Naive thymus-derived CD4-positive, alpha-beta T cell (primary cell): ENCODE data around the gene NRIP1. TPM values are rescaled to one million over a fixed set of nuclear protein-coding genes. Genes with fewer than 3 reads are reported as not detected.

Experiments
- ATAC-seq: fragments of 150-1000 bp; cut with Tn5 transposase; 2 replicates; pipeline ENCODE4 v1.10.0; 2021; ENCODE audit warnings: mild to moderate bottlenecking, moderate library complexity
- CTCF ChIA-PET: fragments of 350-600 bp; sonication (Branson Sonifier 250); formaldehyde crosslinking; loops from one replicate; lab custom pipeline; 2021; ENCODE audit warnings: antibody characterized with exemption; lab: Charles Lee
- POLR2A ChIA-PET: fragments of 350-600 bp; sonication (Branson Sonifier 250); formaldehyde crosslinking; loops from one replicate; lab custom pipeline; 2021; ENCODE audit warnings: antibody characterized with exemption, inconsistent platforms; lab: Charles Lee
- DNase-seq, 9 donors: peaks; one replicate each; pipeline versions ENCODE4 v3.0.0 to v3.0.0-alpha.2; 2020 to 2022; ENCODE audit warnings: mixed read lengths in 1 of 9
- H3K27ac ChIP-seq: one replicate; pipeline ENCODE4 v1.7.0; 2013; ENCODE audit warnings: mild to moderate bottlenecking, low read depth, low read length, moderate library complexity
- H3K27me3 ChIP-seq, 2 donors: one replicate each; pipeline ENCODE4 v1.7.0; 2013; ENCODE audit warnings: low read length in 2 of 2, mild to moderate bottlenecking in 2 of 2, moderate library complexity in 2 of 2; ENCODE audit not compliant: control insufficient read depth in 2 of 2, insufficient read depth in 2 of 2
- H3K36me3 ChIP-seq, 3 experiments: 1 replicate in 2 of 3; 2 replicates in 1 of 3; pipeline ENCODE4 v1.7.0; 2013; ENCODE audit warnings: low read length in 3 of 3, mild to moderate bottlenecking in 3 of 3, moderate library complexity in 1 of 3; ENCODE audit not compliant: insufficient read depth in 3 of 3, control insufficient read depth in 2 of 3
- H3K4me1 ChIP-seq, 2 donors: one replicate each; pipeline ENCODE4 v1.7.0; 2013; ENCODE audit warnings: low read length in 2 of 2, mild to moderate bottlenecking in 2 of 2, moderate library complexity in 1 of 2; ENCODE audit not compliant: control insufficient read depth in 2 of 2, insufficient read depth in 2 of 2
- H3K4me3 ChIP-seq: 2 replicates; pipeline ENCODE4 v1.7.0; 2013; ENCODE audit warnings: mild to moderate bottlenecking, low read length
- H3K9me3 ChIP-seq, 3 experiments: 1 replicate in 2 of 3; 2 replicates in 1 of 3; pipeline ENCODE4 v1.7.0; 2013; ENCODE audit warnings: low read length in 3 of 3; ENCODE audit not compliant: control insufficient read depth in 2 of 3
- H3K27ac Mint-ChIP-seq, 9 donors: one replicate each; pipeline ENCODE4 v1.8.0; 2020 to 2022; ENCODE audit warnings: mixed read lengths in 9 of 9, mild to moderate bottlenecking in 8 of 9, moderate library complexity in 5 of 9, inconsistent platforms in 2 of 9
- H3K27me3 Mint-ChIP-seq, 5 donors: one replicate each; pipeline ENCODE4 v1.8.0; 2021 to 2022; ENCODE audit warnings: mixed read lengths in 5 of 5, mild to moderate bottlenecking in 1 of 5
- H3K36me3 Mint-ChIP-seq, 5 donors: one replicate each; pipeline ENCODE4 v1.8.0; 2020 to 2022; ENCODE audit warnings: mixed read lengths in 5 of 5, mild to moderate bottlenecking in 3 of 5, inconsistent platforms in 1 of 5
- H3K4me1 Mint-ChIP-seq, 7 donors: one replicate each; pipeline ENCODE4 v1.8.0; 2020 to 2022; ENCODE audit warnings: mixed read lengths in 7 of 7, mild to moderate bottlenecking in 3 of 7, inconsistent platforms in 1 of 7
- H3K4me3 Mint-ChIP-seq, 10 donors: one replicate each; pipeline ENCODE4 v1.8.0; 2020 to 2022; ENCODE audit warnings: mild to moderate bottlenecking in 10 of 10, mixed read lengths in 10 of 10, moderate library complexity in 6 of 10, inconsistent platforms in 2 of 10
- H3K9me3 Mint-ChIP-seq, 11 donors: one replicate each; pipeline ENCODE4 v1.8.0; 2020 to 2022; ENCODE audit warnings: mixed read lengths in 11 of 11, mild to moderate bottlenecking in 4 of 11, inconsistent platforms in 1 of 11, moderate library complexity in 1 of 11
- intact Hi-C, 2 donors: fragments of 100-400 bp; cut with micrococcal nuclease; formaldehyde crosslinking; loops; one replicate each; pipeline ENCODE4 v1.15.1; 2023
- polyA plus RNA-seq, 2 donors: library from polyadenylated mRNA; unstranded; fragments of 300-500 nt; fragmentation: Illumina TruSeq; gene quantifications; one replicate each; pipeline ENCODE4 v1.2.3, GENCODE V29; 2021
- total RNA-seq, 6 experiments: library from RNA in 5 of 6; stranded (reverse) in 5 of 6; gene quantifications; 1 replicate in 5 of 6; 2 replicates in 1 of 6; pipeline ENCODE4 v1.2.3 and lab custom pipeline; 2021 to 2026

Gene NRIP1
- total and polyA plus RNA-seq, 7 experiments from 2014 or later: 13.8 to 42.6 (median 35.2) TPM

DNA sequence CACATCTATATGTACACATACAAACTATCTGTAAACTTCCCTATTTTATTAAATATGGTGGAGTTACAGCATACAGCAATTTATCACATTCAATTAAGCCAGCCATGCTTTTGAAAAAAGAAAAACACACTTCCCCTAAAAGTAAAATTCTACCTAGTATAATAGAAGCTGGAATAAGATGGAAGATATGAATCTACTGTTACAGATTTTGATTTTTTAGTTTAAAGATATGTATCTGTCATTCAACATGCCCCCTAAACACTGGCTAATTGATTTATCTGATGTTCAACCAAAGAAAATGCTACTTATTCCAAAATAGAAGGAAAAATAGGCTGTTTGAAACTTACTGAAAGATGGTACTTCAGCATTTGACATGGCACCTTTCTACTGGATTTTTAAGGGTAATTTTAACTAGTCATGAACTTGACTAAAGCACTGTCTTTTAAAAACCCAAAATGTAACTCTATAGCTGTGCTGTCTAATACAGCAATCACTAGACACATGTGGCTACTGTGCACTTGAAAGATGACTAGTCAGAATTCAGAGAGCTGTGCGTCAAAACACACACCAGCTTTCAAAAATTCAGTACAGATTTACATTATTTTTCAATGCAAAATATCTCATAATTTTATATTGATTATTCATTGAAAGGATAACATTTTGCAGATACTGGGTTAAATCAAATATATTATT is 25.0 kb downstream of the NRIP1 start:
- Histone ChIP-seq H3K27ac (no peak overlapping the region), H3K27me3 (no peaks in the 10 kb centered on the region), H3K36me3 (peaks cover 0 to 8% (median 0%) of the 10 kb centered on the region in 3 experiments), H3K4me1 (peaks cover 0 to 3% of the 10 kb centered on the region in 2 donors), H3K9me3 (no peaks in the 10 kb centered on the region), H3K4me3 (no peak overlapping the region)
- Mint-ChIP-seq H3K36me3 (peaks cover 6 to 54% (median 35%) of the 10 kb centered on the region in 5 donors), H3K27ac (no peak overlapping the region), H3K27me3 (no peaks in the 10 kb centered on the region), H3K4me3 (no peak overlapping the region), H3K4me1 (peaks cover 4 to 61% (median 39%) of the 10 kb centered on the region in 7 donors), H3K9me3 (peaks cover 0 to 7% (median 3%) of the 10 kb centered on the region in 11 donors)
- intact Hi-C loops: loop anchor here (2.0 to 5.0 kb wide), 2 partner anchors 13 to 77 kb away; no protein-coding TSS in a partner anchor
- POLR2A ChIA-PET: no interaction called here
- CTCF ChIA-PET: no interaction called here
- ATAC-seq: no peak
- DNase-seq: no peak

DNA sequence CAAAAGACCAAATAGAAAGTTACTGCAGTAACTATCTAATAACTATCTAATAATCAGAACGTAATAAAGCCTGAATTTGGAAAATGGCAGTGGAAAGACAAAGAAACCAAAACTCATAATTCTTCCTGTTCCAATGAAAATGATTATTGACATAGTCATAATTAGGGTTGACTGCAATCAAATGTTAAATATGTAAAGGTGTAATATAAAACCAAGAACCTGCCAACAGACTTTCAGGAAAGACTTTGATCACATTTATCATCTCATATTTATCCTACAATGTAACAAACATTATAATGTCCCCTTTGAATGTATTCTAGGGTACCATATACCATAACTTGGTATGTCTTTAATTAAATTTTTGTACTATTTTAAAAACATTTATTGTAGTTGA is 26.9 kb downstream of the NRIP1 start:
- H3K9me3 ChIP-seq: no peaks in the 10 kb centered on the region
- H3K9me3 Mint-ChIP-seq: peaks cover 0 to 5% (median 3%) of the 10 kb centered on the region in 11 donors
- intact Hi-C loops: loop anchor here in 1 of 2 donors (2.0 kb wide), 1 partner anchor 15 kb away; no protein-coding TSS in a partner anchor
- H3K27me3 ChIP-seq: no peaks in the 10 kb centered on the region
- peaks cover 6 to 41% (median 26%) of the 10 kb centered on the region in 5 donors for H3K36me3 Mint-ChIP-seq
- H3K4me3 Mint-ChIP-seq: no peak overlapping the region
- POLR2A ChIA-PET: no interaction called here
- CTCF ChIA-PET: no interaction called here
- H3K4me1 Mint-ChIP-seq: peaks cover 7 to 70% (median 42%) of the 10 kb centered on the region in 7 donors
- H3K27ac Mint-ChIP-seq: no peak overlapping the region
- H3K27me3 Mint-ChIP-seq: no peaks in the 10 kb centered on the region
- ATAC-seq (no peak), DNase-seq (no peak)
- no peak overlapping the region for H3K27ac ChIP-seq
- H3K4me1 ChIP-seq: peaks cover 0 to 4% of the 10 kb centered on the region in 2 donors
- peaks cover 0 to 8% (median 0%) of the 10 kb centered on the region in 3 experiments for H3K36me3 ChIP-seq
- no peak overlapping the region for H3K4me3 ChIP-seq

DNA sequence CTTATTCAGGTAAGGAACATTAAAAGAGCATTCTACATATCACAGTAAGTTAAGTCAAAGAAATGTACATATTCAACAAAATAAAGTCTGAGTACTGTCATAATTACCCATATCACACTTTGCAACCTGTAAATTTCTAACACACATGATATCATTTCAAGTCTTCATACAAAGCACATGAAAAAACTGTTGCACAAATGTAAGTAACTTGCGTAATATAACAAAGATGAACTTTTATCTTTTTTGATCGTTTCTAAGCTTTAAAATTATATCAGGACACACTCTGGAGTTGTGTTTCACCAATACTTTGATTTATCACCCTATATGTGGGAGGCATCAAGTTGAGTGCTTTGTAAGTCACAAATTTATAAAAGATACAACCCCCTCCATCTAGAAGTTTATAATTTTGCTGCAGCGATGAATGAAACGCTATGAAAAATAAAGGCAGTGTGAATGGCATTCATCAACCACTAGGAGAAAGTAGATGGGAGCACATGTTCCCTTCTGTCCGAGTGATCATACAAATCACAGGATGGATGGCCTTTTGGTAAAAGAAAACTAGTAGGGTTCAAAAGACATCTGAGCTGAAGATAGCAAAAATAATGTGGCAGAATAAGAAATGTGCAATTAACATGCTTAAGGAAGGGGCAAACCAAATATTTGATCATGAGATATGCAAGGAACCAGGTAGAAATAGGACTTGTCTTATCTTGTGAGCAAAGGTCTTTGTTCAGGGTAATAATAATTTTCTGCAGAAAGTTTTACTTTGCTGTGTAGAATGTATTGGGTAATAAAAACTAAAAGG is 27.5 kb downstream of the NRIP1 start:
- no peak overlapping the region for H3K4me3 Mint-ChIP-seq
- no peaks in the 10 kb centered on the region for H3K27me3 ChIP-seq
- H3K4me1 ChIP-seq: peaks cover 0 to 4% of the 10 kb centered on the region in 2 donors
- H3K4me1 Mint-ChIP-seq: peaks cover 3 to 69% (median 37%) of the 10 kb centered on the region in 7 donors
- H3K9me3 Mint-ChIP-seq: no peaks in the 10 kb centered on the region
- POLR2A ChIA-PET: no interaction called here
- no peak overlapping the region for H3K27ac ChIP-seq
- H3K9me3 ChIP-seq: no peaks in the 10 kb centered on the region
- no peak overlapping the region for H3K27ac Mint-ChIP-seq
- H3K36me3 ChIP-seq: peaks cover 0 to 2% (median 0%) of the 10 kb centered on the region in 3 experiments
- H3K36me3 Mint-ChIP-seq: peaks cover 0 to 35% (median 20%) of the 10 kb centered on the region in 5 donors
- no peaks in the 10 kb centered on the region for H3K27me3 Mint-ChIP-seq
- H3K4me3 ChIP-seq: no peak overlapping the region
- CTCF ChIA-PET: no interaction called here
- ATAC-seq (no peak), DNase-seq (no peak)
- intact Hi-C loops: no loop called here

DNA sequence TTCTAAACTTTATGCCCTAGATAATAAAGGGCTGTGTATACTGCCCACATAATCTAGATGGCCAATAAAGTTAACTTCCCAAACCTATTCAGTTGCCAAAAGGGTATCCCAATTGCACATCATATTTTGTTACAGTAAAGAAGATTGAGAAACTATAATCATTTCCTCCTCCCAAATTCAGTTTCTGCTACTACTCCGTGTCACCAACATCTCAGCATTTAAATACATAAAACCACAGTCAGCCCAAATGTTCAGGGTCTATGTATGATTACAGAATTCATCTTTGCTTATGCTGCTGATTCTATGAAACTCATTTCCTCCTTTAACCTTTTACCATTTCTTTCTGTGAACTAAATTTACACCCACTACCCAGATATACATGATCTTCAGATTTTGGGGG is 28.6 kb downstream of the NRIP1 start:
- no peak overlapping the region for H3K4me3 ChIP-seq
- POLR2A ChIA-PET: no interaction called here
- peaks cover 0 to 4% of the 10 kb centered on the region in 2 donors for H3K4me1 ChIP-seq
- H3K27me3 ChIP-seq: no peaks in the 10 kb centered on the region
- Mint-ChIP-seq H3K4me3 (peak overlapping the region in 1 of 10 donors; percentile 19), H3K27me3 (no peaks in the 10 kb centered on the region), H3K9me3 (no peaks in the 10 kb centered on the region), H3K36me3 (peaks cover 0 to 33% (median 18%) of the 10 kb centered on the region in 5 donors), H3K4me1 (peaks cover 3 to 73% (median 36%) of the 10 kb centered on the region in 7 donors), H3K27ac (peak overlapping the region in 1 of 9 donors; percentile 7)
- intact Hi-C loops: no loop called here
- H3K36me3 ChIP-seq: no peaks in the 10 kb centered on the region
- DNase-seq: no peak
- no peak for ATAC-seq
- CTCF ChIA-PET: no interaction called here
- H3K27ac ChIP-seq: no peak overlapping the region
- no peaks in the 10 kb centered on the region for H3K9me3 ChIP-seq

DNA sequence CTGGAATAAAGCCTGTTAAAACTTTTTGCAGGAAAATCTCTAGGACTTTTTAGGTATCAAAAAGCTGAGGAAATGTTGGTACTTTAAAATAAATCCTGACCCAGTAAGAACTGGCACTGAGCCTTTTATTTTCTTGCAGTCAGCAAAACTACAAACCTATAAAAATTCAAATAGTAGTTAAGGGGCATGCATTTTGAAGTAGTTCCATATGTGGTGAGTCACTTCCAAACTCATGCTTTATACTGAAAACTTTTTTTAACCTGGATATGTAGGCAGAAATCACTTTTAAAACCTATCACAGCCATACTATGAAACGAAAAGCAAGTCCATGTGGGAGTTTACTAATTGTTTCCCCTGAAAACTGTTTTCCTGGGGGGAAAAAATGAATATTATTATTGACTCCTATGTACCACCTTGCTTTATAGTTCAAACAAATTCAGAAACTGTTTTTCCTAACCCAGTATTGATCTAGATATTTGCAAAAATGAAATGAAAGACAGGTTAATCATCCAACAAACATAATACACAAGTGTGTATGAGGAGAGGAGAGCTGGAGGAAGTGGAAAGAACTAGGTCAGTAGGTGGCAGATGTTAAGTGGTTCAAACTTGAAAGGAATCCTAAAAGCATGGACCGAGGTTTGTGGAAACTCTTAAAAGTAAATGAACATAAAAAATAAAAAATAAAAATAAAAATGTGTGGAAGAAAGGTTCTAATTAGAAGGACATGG is 30.5 kb downstream of the NRIP1 start:
- Mint-ChIP-seq H3K4me3 (no peak overlapping the region), H3K27me3 (no peaks in the 10 kb centered on the region), H3K27ac (peak overlapping the region in 1 of 9 donors; percentile 82), H3K9me3 (peaks cover 0 to 1% (median 0%) of the 10 kb centered on the region in 11 donors), H3K4me1 (peaks cover 3 to 71% (median 41%) of the 10 kb centered on the region in 7 donors), H3K36me3 (peaks cover 0 to 25% (median 21%) of the 10 kb centered on the region in 5 donors)
- Histone ChIP-seq H3K27ac (no peak overlapping the region), H3K36me3 (no peaks in the 10 kb centered on the region), H3K4me3 (no peak overlapping the region), H3K27me3 (no peaks in the 10 kb centered on the region), H3K4me1 (peaks cover 0 to 4% of the 10 kb centered on the region in 2 donors), H3K9me3 (no peaks in the 10 kb centered on the region)
- POLR2A ChIA-PET: interaction anchor here (1.0 to 1.2 kb wide), 2 partner anchors 13 to 31 kb away, joined by 4 read pairs; no protein-coding TSS in a partner anchor
- CTCF ChIA-PET: no interaction called here
- ATAC-seq (no peak), DNase-seq (no peak)
- intact Hi-C loops: loop anchor here in 1 of 2 donors (2.0 kb wide), 1 partner anchor 13 kb away; no protein-coding TSS in a partner anchor

DNA sequence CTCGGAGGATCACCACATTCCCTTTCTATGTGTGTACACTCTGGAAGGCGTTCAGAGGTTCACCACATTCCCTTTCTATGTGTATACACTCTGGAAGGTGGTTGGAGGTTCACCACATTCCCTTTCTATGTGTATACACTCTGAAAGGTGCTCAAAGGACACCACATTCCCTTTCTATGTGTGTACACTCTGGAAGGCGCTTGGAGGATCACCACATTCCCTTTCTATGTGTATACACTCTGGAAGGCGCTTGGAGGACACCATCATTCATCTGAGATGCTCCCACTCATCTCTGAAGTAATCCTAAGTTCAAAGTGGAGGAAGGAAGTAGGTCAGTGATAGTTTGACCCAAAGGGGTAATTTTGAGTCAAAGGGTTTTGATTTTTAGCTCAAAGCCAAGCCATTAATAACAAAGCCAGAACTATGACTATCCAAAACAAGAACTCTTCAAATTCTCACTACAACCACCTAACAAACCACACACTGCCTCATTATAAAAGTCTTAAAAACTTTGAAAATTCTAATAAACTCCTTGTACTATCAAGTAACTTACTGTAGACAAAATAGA is 32.9 kb downstream of the NRIP1 start:
- Histone ChIP-seq H3K27me3 (no peaks in the 10 kb centered on the region), H3K36me3 (no peaks in the 10 kb centered on the region), H3K4me3 (no peak overlapping the region), H3K27ac (no peak overlapping the region), H3K4me1 (peaks cover 0 to 4% of the 10 kb centered on the region in 2 donors), H3K9me3 (no peaks in the 10 kb centered on the region)
- Mint-ChIP-seq H3K27ac (no peak overlapping the region), H3K4me3 (no peak overlapping the region), H3K9me3 (peaks cover 0 to 1% (median 0%) of the 10 kb centered on the region in 11 donors), H3K27me3 (no peaks in the 10 kb centered on the region), H3K36me3 (peaks cover 0 to 12% (median 7%) of the 10 kb centered on the region in 5 donors), H3K4me1 (peaks cover 3 to 69% (median 53%) of the 10 kb centered on the region in 7 donors)
- no peak for ATAC-seq
- ChIA-PET CTCF (no interaction called here), POLR2A (interaction anchor here (1.0 kb wide), 1 partner anchor 11 kb away, joined by 4 read pairs; no protein-coding TSS in a partner anchor)
- no peak for DNase-seq
- intact Hi-C loops: no loop called here
